NCI-H2171 treated with DMSO at 0.1 percent for 48 hours (cell line): ENCODE data around the gene DENND1A.

Experiments
- DNase-seq: peaks from one replicate; lab custom pipeline; 2025; lab: John Stamatoyannopoulos, UW

Gene DENND1A

DNA sequence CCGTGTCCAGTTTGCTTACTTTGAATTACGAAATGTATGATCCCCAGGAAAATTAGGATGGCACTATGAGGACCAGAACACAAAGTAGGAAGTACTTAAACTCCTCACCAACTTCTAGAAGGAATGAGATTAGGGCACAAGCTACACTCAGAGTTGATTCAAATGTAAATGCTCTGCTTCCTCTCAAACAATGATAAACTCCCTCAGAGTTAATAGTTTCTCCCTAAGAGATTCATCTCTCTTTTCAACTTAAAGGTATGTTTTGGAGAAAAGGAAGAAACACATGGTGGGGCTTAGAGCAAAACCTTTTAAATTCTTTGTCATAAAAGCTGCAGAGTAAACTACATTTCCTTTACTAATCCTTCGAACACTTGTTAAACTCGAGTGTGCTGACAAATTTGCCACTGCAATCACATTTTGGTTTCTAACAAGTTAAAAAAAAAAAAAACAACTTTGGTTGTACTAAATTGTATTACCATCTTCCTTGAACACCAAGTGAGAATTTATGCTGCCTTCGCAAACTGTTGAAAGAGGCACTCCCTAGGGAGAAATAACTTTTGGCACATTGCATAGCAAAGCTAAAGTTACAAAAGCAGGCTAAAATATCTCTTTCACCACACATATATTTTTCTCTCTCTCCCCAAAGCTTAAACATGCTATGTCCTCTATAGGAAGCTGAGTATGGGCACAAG is 66.6 kb downstream of the DENND1A start:
- no peak for DNase-seq

DNA sequence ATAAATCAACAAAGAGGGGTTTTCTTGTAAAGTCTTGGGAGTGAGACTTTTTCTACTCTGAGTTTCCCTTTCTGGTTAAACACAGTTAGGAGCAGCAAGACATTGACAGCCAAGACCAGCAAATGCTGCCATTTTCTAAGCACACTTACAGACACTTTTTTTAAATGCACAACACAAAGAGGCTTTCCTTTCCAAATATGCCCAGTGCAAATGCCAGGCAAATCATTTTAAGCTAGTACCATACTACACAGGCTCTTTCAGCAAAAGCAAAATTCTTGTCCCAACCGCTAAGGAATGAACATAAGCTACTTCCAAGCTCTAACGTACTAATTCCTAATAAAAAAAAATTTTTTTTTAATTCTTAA is 68.2 kb downstream of the DENND1A start:
- DNase-seq: no peak

- no peak for DNase-seq
Measured at GRCh38 chr9:123861086-123861755, 68.7 kb downstream of the DENND1A start.

GRCh38 chr9:123860603-123861002 is 69.3 kb downstream of the DENND1A start:
- no peak for DNase-seq

GRCh38 chr9:123852403-123852802 is 77.5 kb downstream of the DENND1A start:
- DNase-seq: no peak

DNA sequence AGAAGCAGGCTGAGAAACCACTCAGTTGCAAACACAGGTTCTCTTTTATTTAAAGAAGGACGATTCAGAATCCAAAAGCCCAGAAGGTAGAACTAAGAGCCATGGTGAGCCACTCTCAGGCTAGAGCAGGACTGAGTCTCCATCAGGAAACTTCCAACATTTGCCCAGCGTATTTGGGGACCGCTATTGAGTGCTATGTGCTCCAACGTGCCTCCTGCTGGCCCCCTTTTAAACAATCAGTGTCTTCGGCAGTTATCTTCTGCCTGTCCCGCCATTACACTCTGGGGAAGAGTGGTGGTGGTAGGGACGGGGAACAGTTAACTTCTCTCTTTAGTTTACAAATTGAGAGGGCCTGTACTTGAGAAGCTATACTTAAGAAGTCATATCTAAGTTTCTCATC is 78.1 kb downstream of the DENND1A start:
- DNase-seq: no peak

DNA sequence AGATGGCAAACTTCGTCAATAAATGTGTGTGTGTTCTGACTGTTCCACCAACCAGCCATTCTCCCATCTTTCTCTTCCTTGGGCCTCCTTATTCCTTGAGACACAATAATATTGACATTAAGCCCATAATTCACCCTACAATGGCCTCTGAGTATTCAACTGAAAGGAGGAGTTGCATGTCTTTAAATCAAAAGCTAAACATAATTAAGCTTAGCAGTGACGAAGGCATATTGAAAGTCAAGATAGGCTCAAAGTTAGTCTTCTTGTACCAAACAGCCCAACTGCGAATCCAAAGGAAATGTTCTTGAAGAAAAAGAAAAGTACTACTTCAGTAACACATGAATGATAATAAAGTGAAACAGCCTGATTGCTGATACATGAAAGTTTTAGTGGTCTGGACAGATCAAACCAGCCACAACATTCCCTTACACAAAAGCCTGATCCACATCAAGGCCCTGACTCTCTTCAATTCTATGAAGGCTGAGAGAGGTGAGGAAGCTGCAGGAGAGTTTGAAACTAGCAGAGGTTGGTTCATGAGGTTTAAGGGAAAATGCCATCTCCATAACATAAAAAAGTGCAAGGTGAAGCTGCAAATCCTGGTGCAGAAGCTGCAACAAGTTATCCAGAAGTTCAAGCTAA is 81.4 kb downstream of the DENND1A start:
- no peak for DNase-seq

DNA sequence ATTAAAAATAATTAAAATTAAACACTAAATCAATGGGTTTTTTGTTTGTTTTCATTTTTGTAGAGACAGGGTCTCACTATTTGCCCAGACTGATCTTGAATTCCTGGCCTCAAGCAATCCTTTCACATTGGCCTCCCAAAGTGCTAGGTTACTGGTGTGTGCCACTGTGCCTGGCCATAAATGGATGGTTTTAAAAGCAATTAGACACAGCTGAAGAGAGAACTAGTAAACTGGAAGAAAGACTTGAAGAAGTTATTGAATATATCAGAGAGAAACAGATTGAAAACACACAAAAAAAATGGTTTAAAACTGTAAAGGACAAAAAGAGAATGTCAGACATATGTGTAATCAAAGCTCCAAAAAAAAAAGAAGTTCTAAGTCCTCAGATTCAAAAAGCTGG is 83.0 kb downstream of the DENND1A start:
- no peak for DNase-seq

DNA sequence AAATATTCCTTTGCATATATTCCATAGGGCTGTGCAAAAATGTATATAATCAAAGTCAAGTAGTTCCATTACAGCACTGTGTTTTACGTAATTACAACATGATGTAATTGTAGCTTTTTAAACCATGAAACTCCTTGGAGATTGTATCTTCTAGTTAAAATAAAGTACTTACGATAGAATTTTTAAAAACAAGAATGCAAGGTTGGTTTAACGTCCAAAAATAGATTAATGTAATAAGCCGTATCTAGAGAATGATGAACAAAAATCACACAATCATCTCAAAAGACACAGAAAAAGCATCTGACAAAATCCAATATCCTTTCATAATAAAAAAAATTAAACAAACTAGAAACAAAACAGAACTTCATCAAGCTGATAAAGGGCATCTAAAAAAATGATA is 86.2 kb downstream of the DENND1A start:
- no peak for DNase-seq

GRCh38 chr9:123835821-123836220 is 94.1 kb downstream of the DENND1A start:
- no peak for DNase-seq

DNA sequence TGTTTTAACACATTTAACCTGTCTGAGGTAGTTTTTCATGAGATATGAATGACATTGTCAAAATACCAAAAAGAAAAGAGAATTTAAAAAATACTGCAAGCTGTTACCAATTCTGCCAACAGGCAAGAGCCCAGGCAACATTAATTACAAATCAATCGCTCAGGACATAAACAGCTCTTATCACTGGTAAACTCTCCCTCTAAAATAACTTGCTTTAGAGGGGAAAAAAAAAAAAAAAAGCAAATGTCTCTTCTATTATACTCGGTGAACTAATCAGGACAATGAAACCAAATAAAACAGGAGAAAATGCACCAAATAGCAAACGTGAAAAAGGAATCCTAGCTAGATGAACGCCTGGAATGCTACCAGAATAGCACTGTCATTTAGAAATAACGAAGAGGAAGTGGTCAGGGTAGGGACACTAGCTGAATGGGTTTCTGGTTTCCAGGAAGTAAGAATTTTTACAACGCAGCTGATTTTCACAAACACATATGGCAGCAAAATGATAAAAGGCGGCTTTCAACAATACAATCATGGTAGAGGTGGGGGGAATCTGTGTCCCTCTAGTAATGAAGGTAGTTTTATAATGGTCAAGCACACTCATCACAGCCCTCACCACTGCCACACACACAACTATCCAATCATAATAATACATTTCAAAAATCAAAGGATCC is 94.9 kb downstream of the DENND1A start:
- DNase-seq: no peak

- no peak for DNase-seq
Measured at GRCh38 chr9:123834218-123834888, 95.6 kb downstream of the DENND1A start.

- no peak for DNase-seq
Measured at GRCh38 chr9:123832858-123833650, 96.9 kb downstream of the DENND1A start.

DNA sequence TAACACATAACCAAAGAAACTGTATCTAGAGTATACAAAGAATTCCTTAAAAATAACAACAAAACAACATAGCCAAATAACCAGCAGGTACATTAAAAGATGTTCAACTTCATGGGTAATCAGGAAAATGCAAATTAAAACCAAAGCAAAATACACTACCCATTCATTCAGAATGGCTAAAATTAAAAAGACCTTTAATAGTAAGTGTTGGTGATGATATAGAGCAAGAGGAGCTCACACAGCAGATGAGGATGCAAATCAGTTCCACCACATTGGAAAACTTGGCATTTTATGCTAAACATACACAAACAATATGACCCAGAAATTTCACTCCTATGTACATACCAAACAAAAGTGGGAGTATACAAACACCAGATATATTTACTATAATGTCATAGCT is 97.8 kb downstream of the DENND1A start:
- no peak for DNase-seq

GRCh38 chr9:123828449-123828848 is 101.5 kb downstream of the DENND1A start:
- peak; percentile 33 for DNase-seq

- DNase-seq: no peak
Measured at GRCh38 chr9:123825342-123826060, 104.4 kb downstream of the DENND1A start.

GRCh38 chr9:123823194-123823947 is 106.6 kb downstream of the DENND1A start:
- no peak for DNase-seq

- no peak for DNase-seq
Measured at GRCh38 chr9:123821619-123822018, 108.3 kb downstream of the DENND1A start.

DNA sequence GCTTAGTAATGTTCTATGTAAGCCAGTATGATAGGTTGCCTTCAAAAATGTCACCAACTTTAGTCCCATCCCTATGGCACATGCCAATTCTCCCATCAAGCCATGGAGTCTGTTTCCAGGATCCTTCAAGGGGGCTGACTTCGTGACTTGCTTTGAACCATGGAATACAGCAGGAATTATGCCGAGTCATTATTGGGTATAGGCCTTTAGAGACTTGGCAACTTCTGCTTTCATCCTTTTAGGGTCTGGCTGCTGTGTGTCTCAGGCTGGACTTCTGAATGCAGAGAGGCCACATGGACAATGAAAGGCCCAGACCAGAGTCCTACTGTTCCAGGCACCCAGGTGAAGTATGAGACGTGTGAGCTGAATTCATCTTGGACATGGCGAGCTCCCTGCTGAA is 109.8 kb downstream of the DENND1A start:
- DNase-seq: no peak

- no peak for DNase-seq
Measured at GRCh38 chr9:123816817-123817472, 113.0 kb downstream of the DENND1A start.
